Endothelial cell of umbilical vein (primary cell): ENCODE data around the gene GSTO1. TPM values are rescaled to one million over a fixed set of nuclear protein-coding genes. Genes with fewer than 3 reads are reported as not detected.

Experiments
- BruUV-seq: library from RNA; stranded (reverse); fragments of 400-500 nt; replicated peaks from 2 replicates; lab custom pipeline; 2021; lab: Mats Ljungman, UMichigan
- CTCF ChIA-PET: fragments of 300-600, 350-600 bp; sonication (Branson Sonifier 250); formaldehyde crosslinking; loops from one replicate; lab custom pipeline; 2021; ENCODE audit warnings: antibody characterized with exemption, inconsistent platforms; lab: Charles Lee
- POLR2A ChIA-PET: fragments of 300-600, 350-600 bp; sonication (Branson Sonifier 250); formaldehyde crosslinking; loops from one replicate; lab custom pipeline; 2021; ENCODE audit warnings: antibody characterized with exemption, inconsistent platforms; lab: Charles Lee
- DNase-seq: peaks from one replicate; pipeline ENCODE4 v3.0.0-alpha.2; 2011; ENCODE audit warnings: low read depth, low spot score
- FAIRE-seq: peaks from 2 replicates; lab custom pipeline; 2011; peaks lifted over from hg19 to GRCh38; lab: Jason Lieb, UNC
- H2AFZ ChIP-seq: 2 replicates; pipeline ENCODE4 v1.6.0; 2012; ENCODE audit warnings: low read depth, low read length, control low read depth, inconsistent platforms
- H3K27ac ChIP-seq: 2 replicates; pipeline ENCODE4 v1.5.1; 2011; ENCODE audit warnings: low read depth, mild to moderate bottlenecking, control low read depth, low read length, moderate library complexity; ENCODE audit not compliant: insufficient read depth
- H3K27me3 ChIP-seq, 2 experiments: 2 replicates each; pipeline versions ENCODE4 v1.6.0 to v1.6.1; 2011; ENCODE audit warnings: low read length in 2 of 2, mixed read lengths in 1 of 2; ENCODE audit not compliant: control insufficient read depth in 2 of 2, insufficient read depth in 2 of 2
- H3K36me3 ChIP-seq, 2 experiments: 2 replicates in 1 of 2; 3 replicates in 1 of 2; pipeline ENCODE4 v1.5.1; 2011; ENCODE audit warnings: low read length in 2 of 2, mild to moderate bottlenecking in 1 of 2, moderate library complexity in 1 of 2; ENCODE audit not compliant: control insufficient read depth in 2 of 2, insufficient read depth in 2 of 2; ENCODE audit errors: extremely low read depth in 1 of 2
- H3K4me1 ChIP-seq: 3 replicates; pipeline ENCODE4 v1.5.1; 2011; ENCODE audit warnings: mild to moderate bottlenecking, low read length; ENCODE audit not compliant: control insufficient read depth, insufficient read depth; ENCODE audit errors: extremely low read depth
- H3K4me2 ChIP-seq: 2 replicates; pipeline ENCODE4 v1.6.1; 2011; ENCODE audit warnings: low read length, control low read depth, mixed read lengths; ENCODE audit not compliant: insufficient read depth
- H3K4me3 ChIP-seq, 3 experiments: fragments of 200-600 bp in 1 of 3; sonication (generic), shearing (Covaris generic) in 1 of 3; replicated peaks in 1 of 3; 2 replicates each; pipeline ENCODE4 v1.5.1; 2011 to 2016; ENCODE audit warnings: control low read depth in 3 of 3, low read length in 3 of 3, mild to moderate bottlenecking in 2 of 3, inconsistent platforms in 1 of 3, low read depth in 1 of 3, moderate library complexity in 1 of 3; ENCODE audit not compliant: insufficient read depth in 1 of 3
- H3K79me2 ChIP-seq: 2 replicates; pipeline ENCODE4 v1.6.0; 2012; ENCODE audit warnings: low read length, inconsistent platforms; ENCODE audit not compliant: control insufficient read depth, insufficient read depth
- H3K9ac ChIP-seq: replicated peaks from 2 replicates; pipeline ENCODE3; 2011; ENCODE audit warnings: low read length, control low read depth; ENCODE audit not compliant: insufficient read depth; ENCODE audit errors: extremely low read depth
- H3K9me1 ChIP-seq: replicated peaks from 3 replicates; pipeline ENCODE4 v1.6.0; 2011; ENCODE audit warnings: mild to moderate bottlenecking, low read length; ENCODE audit not compliant: control insufficient read depth, insufficient read depth; ENCODE audit errors: extremely low read depth
- H3K9me3 ChIP-seq: replicated peaks from 2 replicates; pipeline ENCODE4 v1.5.1; 2012; ENCODE audit warnings: low read length, inconsistent platforms; ENCODE audit not compliant: control insufficient read depth, insufficient read depth
- H4K20me1 ChIP-seq: replicated peaks from 2 replicates; pipeline ENCODE3; 2011; ENCODE audit warnings: mild to moderate bottlenecking, low read length; ENCODE audit not compliant: control insufficient read depth, insufficient read depth; ENCODE audit errors: extremely low read depth
- EZH2 ChIP-seq: IDR thresholded peaks from 2 replicates; pipeline ENCODE4 v1.6.1; 2012; ENCODE audit warnings: borderline replicate concordance, low read depth, mild to moderate bottlenecking, moderate library complexity, low read length, inconsistent platforms; ENCODE audit not compliant: severe bottlenecking
- GATA2 ChIP-seq: IDR thresholded peaks from 2 replicates; pipeline ENCODE4 v1.7.0; 2011; ENCODE audit warnings: low read depth, mild to moderate bottlenecking, moderate library complexity, mixed read lengths, low read length; ENCODE audit not compliant: insufficient read length, insufficient read depth
- JUN ChIP-seq: IDR thresholded peaks from 2 replicates; pipeline ENCODE4 v1.6.1; 2011; ENCODE audit warnings: borderline replicate concordance, low read depth; ENCODE audit not compliant: insufficient read length, insufficient read depth
- dilution Hi-C: fragments of 300-500 bp; cut with MboI; formaldehyde crosslinking; loops from one replicate; pipeline ENCODE4 v1.15.0; 2019; ENCODE audit warnings: low sequenced_read_pairs; ENCODE audit not compliant: extremely low pct_ligation_motif_present
- intact Hi-C: fragments of 100-400 bp; cut with micrococcal nuclease; formaldehyde crosslinking; loops from one replicate; pipeline ENCODE4 v1.10.0; 2022
- polyA plus RNA-seq, 4 experiments: library from polyadenylated mRNA; depleted of rRNA in 3 of 4; stranded (reverse) in 3 of 4; unstranded in 1 of 4; fragments of >200 nt; gene quantifications; 2 replicates each; pipeline versions ENCODE4 v1.2.1 to v1.2.3, GENCODE V29; 2011 to 2012; ENCODE audit warnings: missing spikeins in 1 of 4
- total RNA-seq: library from RNA; stranded (reverse); gene quantifications from 2 replicates; pipeline ENCODE4 v1.2.3, GENCODE V29; 2021
- TF ChIP-seq, protein P1 (sequence below), 2 donors: IDR thresholded peaks; 1 replicate in 1 of 2; 2 replicates in 1 of 2; pipeline ENCODE4 v1.5.1; 2011; ENCODE audit warnings: low read length in 2 of 2, mild to moderate bottlenecking in 2 of 2, moderate library complexity in 2 of 2, control low read depth in 1 of 2, inconsistent platforms in 1 of 2, low read depth in 1 of 2; ENCODE audit not compliant: insufficient read depth in 1 of 2; ENCODE audit errors: extremely low read depth in 1 of 2
- TF ChIP-seq, protein P2 (sequence below): IDR thresholded peaks from 2 replicates; pipeline ENCODE4 v1.6.1; 2011; ENCODE audit not compliant: insufficient read depth, insufficient read length

GSTO1 gene
- total and polyA plus RNA-seq, 2 donors (not counting 3 experiments of a cell fraction or from before 2014, with no cell fraction given) = 124 to 211 TPM

DNA sequence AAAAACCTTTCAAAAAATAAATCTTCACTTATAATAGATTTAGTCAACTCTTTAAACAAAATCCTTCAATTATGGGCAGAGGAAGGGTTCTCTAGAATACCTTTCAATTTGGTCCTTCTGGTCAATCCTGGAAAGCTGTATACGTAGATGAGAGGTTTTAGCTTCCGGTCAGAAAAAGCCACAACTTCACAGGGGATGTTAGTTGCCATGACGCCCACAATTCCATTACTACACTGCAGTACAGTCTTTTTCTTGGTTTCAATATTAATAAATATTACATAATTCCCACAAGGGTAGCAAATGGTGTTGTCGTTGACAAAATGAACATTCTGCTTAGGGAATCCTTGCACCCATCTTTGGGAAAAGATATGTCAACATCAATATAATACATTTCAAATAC is 24.2 kb upstream of the GSTO1 start:
- TF ChIP-seq, protein P1, sequence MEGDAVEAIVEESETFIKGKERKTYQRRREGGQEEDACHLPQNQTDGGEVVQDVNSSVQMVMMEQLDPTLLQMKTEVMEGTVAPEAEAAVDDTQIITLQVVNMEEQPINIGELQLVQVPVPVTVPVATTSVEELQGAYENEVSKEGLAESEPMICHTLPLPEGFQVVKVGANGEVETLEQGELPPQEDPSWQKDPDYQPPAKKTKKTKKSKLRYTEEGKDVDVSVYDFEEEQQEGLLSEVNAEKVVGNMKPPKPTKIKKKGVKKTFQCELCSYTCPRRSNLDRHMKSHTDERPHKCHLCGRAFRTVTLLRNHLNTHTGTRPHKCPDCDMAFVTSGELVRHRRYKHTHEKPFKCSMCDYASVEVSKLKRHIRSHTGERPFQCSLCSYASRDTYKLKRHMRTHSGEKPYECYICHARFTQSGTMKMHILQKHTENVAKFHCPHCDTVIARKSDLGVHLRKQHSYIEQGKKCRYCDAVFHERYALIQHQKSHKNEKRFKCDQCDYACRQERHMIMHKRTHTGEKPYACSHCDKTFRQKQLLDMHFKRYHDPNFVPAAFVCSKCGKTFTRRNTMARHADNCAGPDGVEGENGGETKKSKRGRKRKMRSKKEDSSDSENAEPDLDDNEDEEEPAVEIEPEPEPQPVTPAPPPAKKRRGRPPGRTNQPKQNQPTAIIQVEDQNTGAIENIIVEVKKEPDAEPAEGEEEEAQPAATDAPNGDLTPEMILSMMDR (IDR thresholded peaks at IDR 0.05; ENCODE audit: extremely low read depth in 1 of 2, insufficient read depth in 1 of 2, low read depth in 1 of 2, low read length in 2 of 2) = no peak
- TF ChIP-seq GATA2 = no peak
- no peak for TF ChIP-seq JUN
- TF ChIP-seq, protein P2, sequence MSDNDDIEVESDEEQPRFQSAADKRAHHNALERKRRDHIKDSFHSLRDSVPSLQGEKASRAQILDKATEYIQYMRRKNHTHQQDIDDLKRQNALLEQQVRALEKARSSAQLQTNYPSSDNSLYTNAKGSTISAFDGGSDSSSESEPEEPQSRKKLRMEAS = no peak
- no peak for TF ChIP-seq EZH2
- H3K27me3 ChIP-seq = peaks cover 2 to 19% of the 10 kb centered on the region in 2 experiments
- dilution Hi-C loops = no loop called here
- FAIRE-seq (no peak), DNase-seq (no peak)
- no peaks in the 10 kb centered on the region for H3K9me3 ChIP-seq
- ChIA-PET CTCF (no interaction called here), POLR2A (no interaction called here)
- no peak overlapping the region for H3K9ac ChIP-seq
- intact Hi-C loops = no loop called here
- no peak overlapping the region for H3K27ac ChIP-seq
- H3K79me2 ChIP-seq = no peaks in the 10 kb centered on the region
- H3K9me1 ChIP-seq = no peaks in the 10 kb centered on the region
- no peak overlapping the region for H2AFZ ChIP-seq
- no peaks in the 10 kb centered on the region for H4K20me1 ChIP-seq
- H3K4me2 ChIP-seq = no peak overlapping the region
- BruUV-seq = no TSS peak
- H3K36me3 ChIP-seq = no peaks in the 10 kb centered on the region
- peaks cover 6% of the 10 kb centered on the region for H3K4me1 ChIP-seq
- H3K4me3 ChIP-seq = no peak overlapping the region
